ENCODE measurements around the gene GNE.

DNA sequence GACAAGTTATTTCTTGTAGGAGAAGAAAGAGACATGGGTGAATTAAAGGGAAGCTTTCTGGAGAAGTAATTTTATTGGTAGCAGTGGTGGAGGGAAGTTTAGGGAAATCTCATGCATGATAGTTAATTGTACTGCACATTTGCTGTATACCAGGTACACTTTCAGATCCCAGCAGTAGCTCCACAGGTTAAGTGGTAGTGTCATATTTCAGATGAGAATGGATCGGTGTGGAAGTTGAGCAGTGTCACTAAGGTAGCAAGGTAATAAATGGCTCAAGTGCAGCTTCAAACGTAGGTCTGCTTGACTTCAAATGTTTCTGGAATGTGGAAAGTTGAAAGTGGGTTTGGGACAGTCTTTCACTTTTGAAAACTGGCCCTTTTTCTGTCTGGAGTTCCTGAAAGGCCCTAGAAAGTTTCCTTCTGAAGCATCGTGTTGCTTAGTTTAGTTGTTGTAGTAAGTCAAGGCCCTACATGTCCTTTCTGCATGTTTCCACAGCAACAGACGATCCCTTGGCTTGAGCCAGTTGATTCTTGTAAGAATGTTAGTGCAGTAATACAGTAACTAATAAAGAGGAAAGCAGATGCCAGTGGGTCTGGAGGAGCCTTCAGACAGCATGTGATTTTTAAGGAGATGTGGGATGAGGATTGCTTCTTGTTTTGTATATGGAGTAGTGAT is 63.8 kb downstream of the GNE start:
- TF ChIP-seq, protein P1, sequence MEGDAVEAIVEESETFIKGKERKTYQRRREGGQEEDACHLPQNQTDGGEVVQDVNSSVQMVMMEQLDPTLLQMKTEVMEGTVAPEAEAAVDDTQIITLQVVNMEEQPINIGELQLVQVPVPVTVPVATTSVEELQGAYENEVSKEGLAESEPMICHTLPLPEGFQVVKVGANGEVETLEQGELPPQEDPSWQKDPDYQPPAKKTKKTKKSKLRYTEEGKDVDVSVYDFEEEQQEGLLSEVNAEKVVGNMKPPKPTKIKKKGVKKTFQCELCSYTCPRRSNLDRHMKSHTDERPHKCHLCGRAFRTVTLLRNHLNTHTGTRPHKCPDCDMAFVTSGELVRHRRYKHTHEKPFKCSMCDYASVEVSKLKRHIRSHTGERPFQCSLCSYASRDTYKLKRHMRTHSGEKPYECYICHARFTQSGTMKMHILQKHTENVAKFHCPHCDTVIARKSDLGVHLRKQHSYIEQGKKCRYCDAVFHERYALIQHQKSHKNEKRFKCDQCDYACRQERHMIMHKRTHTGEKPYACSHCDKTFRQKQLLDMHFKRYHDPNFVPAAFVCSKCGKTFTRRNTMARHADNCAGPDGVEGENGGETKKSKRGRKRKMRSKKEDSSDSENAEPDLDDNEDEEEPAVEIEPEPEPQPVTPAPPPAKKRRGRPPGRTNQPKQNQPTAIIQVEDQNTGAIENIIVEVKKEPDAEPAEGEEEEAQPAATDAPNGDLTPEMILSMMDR (IDR thresholded peaks at IDR 0.05): no peak
- TF ChIP-seq POLR2A (IDR thresholded peaks at IDR 0.05) (no peak), POLR2AphosphoS5 (IDR thresholded peaks at IDR 0.05) (no peak), EP300 (IDR thresholded peaks at IDR 0.05) (no peak)

Measured in suprapubic skin (tissue), 4 donors.